ENCODE results near the gene ADCY2. TPM values are rescaled to one million over a fixed set of nuclear protein-coding genes. Genes with fewer than 3 reads are reported as not detected.

ADCY2 gene
- total and polyA plus RNA-seq, 2 experiments from 2014 or later = 23.8 to 74.9 TPM

- Histone ChIP-seq H2AFZ (no peak overlapping the region), H3K4me1 (ENCODE audit: insufficient read depth) (no peaks in the 10 kb centered on the region), H3K27me3 (ENCODE audit: insufficient read depth) (no peaks in the 10 kb centered on the region), H3K36me3 (ENCODE audit: insufficient read depth) (no peaks in the 10 kb centered on the region), H3F3A (replicated peaks; ENCODE audit: low read depth) (no peaks in the 10 kb centered on the region), H3K27ac (ENCODE audit: low read depth) (no peak overlapping the region), H3K4me2 (no peak overlapping the region), H3K9me2 (ENCODE audit: insufficient read depth) (no peaks in the 10 kb centered on the region), H3K4me3 (no peak overlapping the region), H4K20me1 (replicated peaks; ENCODE audit: insufficient read depth) (peaks cover 18% of the 10 kb centered on the region), H3K79me2 (replicated peaks; ENCODE audit: insufficient read depth) (peaks cover 78% of the 10 kb centered on the region)
- no peak overlapping the region for H3K4me3 Mint-ChIP-seq
- peaks cover 20% of the 10 kb centered on the region; the same call in 2 of the 3 replicates for H3K4me1 Mint-ChIP-seq
- no peak overlapping the region for H3K27ac Mint-ChIP-seq
- H3K27me3 Mint-ChIP-seq (ENCODE audit: insufficient read depth, low read depth, poor library complexity) = no peaks in the 10 kb centered on the region
- no peak for TF ChIP-seq CTCF (conservative IDR thresholded peaks at IDR 0.05; ENCODE audit: low read depth in 2 of 2)
- TF ChIP-seq ZNF114 (CRISPR knock-in tag; IDR thresholded peaks at IDR 0.05) = no peak
- no peak for DNase-seq (ENCODE audit: low spot score)
- no peaks in the 10 kb centered on the region for H3K9me3 Mint-ChIP-seq
- peaks cover 3% of the 10 kb centered on the region; the same call in 1 of the 3 replicates for H3K36me3 Mint-ChIP-seq (ENCODE audit: low read depth)
- ATAC-seq = no peak
Measured at GRCh38 chr5:7565559-7565958, 169.6 kb downstream of the ADCY2 start.

GRCh38 chr5:7576023-7576715, 180.2 kb downstream of the ADCY2 start:
- Histone ChIP-seq H3K4me3 (no peak overlapping the region), H3K4me1 (ENCODE audit: insufficient read depth) (no peaks in the 10 kb centered on the region), H3K79me2 (replicated peaks; ENCODE audit: insufficient read depth) (peaks cover 38% of the 10 kb centered on the region), H3K4me2 (no peak overlapping the region), H3K9me2 (ENCODE audit: insufficient read depth) (no peaks in the 10 kb centered on the region), H4K20me1 (replicated peaks; ENCODE audit: insufficient read depth) (peaks cover 20% of the 10 kb centered on the region), H3K27ac (ENCODE audit: low read depth) (peak overlapping the region; percentile 35; the same call in 1 of the 2 replicates), H2AFZ (no peak overlapping the region), H3F3A (replicated peaks; ENCODE audit: low read depth) (no peaks in the 10 kb centered on the region), H3K36me3 (ENCODE audit: insufficient read depth) (no peaks in the 10 kb centered on the region; the same call in 1 of the 2 replicates), H3K27me3 (ENCODE audit: insufficient read depth) (no peaks in the 10 kb centered on the region)
- DNase-seq (ENCODE audit: low spot score) = no peak
- Mint-ChIP-seq H3K4me3 (no peak overlapping the region), H3K27me3 (ENCODE audit: insufficient read depth, low read depth, poor library complexity) (no peaks in the 10 kb centered on the region), H3K36me3 (ENCODE audit: low read depth) (peaks cover 21% of the 10 kb centered on the region), H3K27ac (no peak overlapping the region; the same call in 1 of the 2 replicates), H3K4me1 (no peaks in the 10 kb centered on the region), H3K9me3 (no peaks in the 10 kb centered on the region)
- no peak for ATAC-seq
- TF ChIP-seq REST (IDR thresholded peaks at IDR 0.05; ENCODE audit: unreplicated experiment) (no peak), POLR2AphosphoS5 (IDR thresholded peaks at IDR 0.05; ENCODE audit: low read depth) (no peak), ETS1 (IDR thresholded peaks at IDR 0.05) (no peak), ZNF462 (CRISPR knock-in tag; IDR thresholded peaks at IDR 0.05) (no peak), CREB1 (CRISPR knock-in tag; IDR thresholded peaks at IDR 0.05; ENCODE audit: low read depth) (no peak), NANOG (IDR thresholded peaks at IDR 0.05; ENCODE audit: borderline replicate concordance) (no peak)

All from GM23338 (cell line).